Ovary (tissue), 9 donors: ENCODE measurements around the gene MEN1. TPM values are rescaled to one million over a fixed set of nuclear protein-coding genes. Genes with fewer than 3 reads are reported as not detected.
A peak's percentile ranks its signal among the peaks of the same experiment; 100 is the strongest.

ENCODE experiments used
- DNase-seq, 5 donors: peaks; one replicate each; pipeline ENCODE4 v3.0.0-alpha.2; 2019 to 2020
- H3K27ac ChIP-seq, 2 donors: fragments of 200-600 bp; one replicate each; pipeline versions ENCODE4 v1.5.1 to v1.8.0; 2019 to 2022
- H3K27me3 ChIP-seq: fragments of 200-600 bp; one replicate; pipeline ENCODE4 v1.8.0; 2022
- H3K36me3 ChIP-seq: fragments of 200-600 bp; sonication (generic); one replicate; pipeline ENCODE4 v1.5.1; 2019
- H3K4me1 ChIP-seq: one replicate; pipeline ENCODE4 v1.8.1; 2013; ENCODE audit warnings: mild to moderate bottlenecking, moderate library complexity; ENCODE audit not compliant: insufficient read depth
- H3K4me3 ChIP-seq: fragments of 200-600 bp; sonication (generic); one replicate; pipeline ENCODE4 v1.5.1; 2017
- H3K9me3 ChIP-seq, 2 donors: fragments of 200-600 bp in 1 of 2; sonication (generic) in 1 of 2; one replicate each; pipeline versions ENCODE4 v1.5.1 to v1.8.1; 2013 to 2019; ENCODE audit warnings: mild to moderate bottlenecking in 1 of 2, moderate library complexity in 1 of 2
- CTCF ChIP-seq, 3 donors: fragments of 450-650 bp in 2 of 3; fragments of 200-600 bp in 1 of 3; IDR thresholded peaks; one replicate each; pipeline versions ENCODE4 v1.5.1 to v1.8.0; 2016 to 2022; ENCODE audit warnings: antibody characterized with exemption in 3 of 3, mild to moderate bottlenecking in 1 of 3
- EP300 ChIP-seq: sonication (generic); formaldehyde crosslinking; IDR thresholded peaks from one replicate; pipeline ENCODE4 v1.6.1; 2017; ENCODE audit warnings: antibody characterized with exemption
- POLR2A ChIP-seq: fragments of 450-650 bp; IDR thresholded peaks from one replicate; pipeline ENCODE4 v1.6.1; 2017; ENCODE audit warnings: antibody characterized with exemption, mild to moderate bottlenecking, moderate library complexity
- WGBS, 3 donors: extraction: QIAGEN DNeasy Blood & Tissue Kit in 1 of 3; methylation state at CpG; one replicate each; pipeline versions ENCODE4 v1.1.5 to v1.1.7; 2013 to 2017; 5-methylcytosine and 5-hydroxymethylcytosine counted together
- intact Hi-C, 4 donors: fragments of 100-400 bp; cut with DNase I; formaldehyde crosslinking; loops; one replicate each; pipeline versions ENCODE4 v1.11.0 to v1.15.1; 2022 to 2023
- polyA plus RNA-seq, 2 donors: library from polyadenylated mRNA; stranded (reverse); fragments of 200-250 nt in 1 of 2; fragments of 350-450 nt in 1 of 2; fragmentation: Illumina TruSeq in 1 of 2; extraction: RNeasy Lipid Tissue Mini Kit (QIAGEN cat#74804) in 1 of 2; gene quantifications; one replicate each; pipeline ENCODE4 v1.2.3, GENCODE V29; 2013 to 2014
- total RNA-seq, 7 donors: library from RNA; depleted of rRNA in 2 of 7; stranded (reverse); fragments of >200 nt in 2 of 7; fragmentation: NEBNext Ultra II Directional in 3 of 7; extraction: Animal tissue kit (Norgen Biotek cat#: 25700) in 3 of 7; gene quantifications; one replicate each; pipeline versions ENCODE4 v1.1.0 to v1.2.4, GENCODE V29; 2016 to 2023
- donor health status: DM: no; HTN: no; CAD: no; lungs with moderate emphysema.
- donor health status: DM: no; HTN: no; CAD: no.
- donor health status: Bipolar disorder and iron deficiency.
- donor health status: DM: yes; HTN: yes; CAD: no.
- donor health status: DM: no; HTN: no; CAD: no.
- donor health status: DM: yes; HTN: yes; CAD: no.

The MEN1 gene
- total and polyA plus RNA-seq, 9 donors, result 14.4 to 28.6 (median 21.2) TPM

GRCh38 chr11:64837887-64838351 lies 27.6 kb upstream of the MEN1 start:
- no peaks in the 10 kb centered on the region for H3K9me3 ChIP-seq
- no peak for DNase-seq
- H3K36me3 ChIP-seq, result no peaks in the 10 kb centered on the region
- H3K27ac ChIP-seq, result no peak overlapping the region
- H3K27me3 ChIP-seq, result no peaks in the 10 kb centered on the region
- intact Hi-C loops, result no loop called here
- TF ChIP-seq CTCF (IDR thresholded peaks at IDR 0.05) (no peak), EP300 (no peak), POLR2A (no peak)
- no peak overlapping the region for H3K4me3 ChIP-seq
- 76 to 93% (median 90%) methylated on average over 4 to 10 of the region's 10 CpGs for whole genome bisulfite sequencing, 3 donors
- no peaks in the 10 kb centered on the region for H3K4me1 ChIP-seq

GRCh38 chr11:64836448-64837072 lies 26.2 kb upstream of the MEN1 start:
- Histone ChIP-seq H3K4me1 (no peaks in the 10 kb centered on the region), H3K9me3 (no peaks in the 10 kb centered on the region), H3K36me3 (no peaks in the 10 kb centered on the region), H3K27ac (no peak overlapping the region), H3K4me3 (no peak overlapping the region), H3K27me3 (no peaks in the 10 kb centered on the region)
- no peak for DNase-seq
- intact Hi-C loops, result no loop called here
- WGBS, 3 donors, result 77 to 82% (median 79%) methylated on average over 14 to 16 of the region's 16 CpGs
- TF ChIP-seq EP300 (no peak), POLR2A (no peak), CTCF (IDR thresholded peaks at IDR 0.05) (no peak)

- TF ChIP-seq POLR2A (no peak), CTCF (IDR thresholded peaks at IDR 0.05) (no peak), EP300 (no peak)
- Histone ChIP-seq H3K36me3 (no peaks in the 10 kb centered on the region), H3K4me3 (no peak overlapping the region), H3K27ac (no peak overlapping the region), H3K9me3 (no peaks in the 10 kb centered on the region), H3K27me3 (no peaks in the 10 kb centered on the region), H3K4me1 (no peaks in the 10 kb centered on the region)
- 89 to 92% (median 89%) methylated on average over 17 of the region's 17 CpGs for WGBS, 3 donors
- no peak for DNase-seq
- intact Hi-C loops, result no loop called here
Observed at GRCh38 chr11:64835616-64836447, 25.5 kb upstream of the MEN1 start.

- H3K9me3 ChIP-seq, result no peaks in the 10 kb centered on the region
- no peak overlapping the region for H3K4me3 ChIP-seq
- 76 to 86% (median 78%) methylated on average over 28 to 29 of the region's 29 CpGs for WGBS, 3 donors
- H3K27me3 ChIP-seq, result no peaks in the 10 kb centered on the region
- no peak overlapping the region for H3K27ac ChIP-seq
- no peak for TF ChIP-seq EP300
- TF ChIP-seq CTCF (IDR thresholded peaks at IDR 0.05), result no peak
- no peak for TF ChIP-seq POLR2A
- intact Hi-C loops, result no loop called here
- no peaks in the 10 kb centered on the region for H3K36me3 ChIP-seq
- H3K4me1 ChIP-seq, result no peaks in the 10 kb centered on the region
- peak in 1 of 5 donors; percentile 45 for DNase-seq
Observed at GRCh38 chr11:64834723-64835615, 24.6 kb upstream of the MEN1 start.
